Measurements from ENCODE around the gene PHKA2.

The PHKA2 gene

GRCh38 chrX:18889346-18890048 is 94.4 kb downstream of the PHKA2 start:
- in situ Hi-C loops (cut with HindIII; ENCODE audit: low pct_ligation_motif_present, low sequenced_read_pairs) = no loop called here
- H3K36me3 ChIP-seq (replicated peaks) = no peaks in the 10 kb centered on the region
- no peak for TF ChIP-seq CTCF (IDR thresholded peaks at IDR 0.05; ENCODE audit: low read depth, low read length, missing control alignments)
- H3K27me3 ChIP-seq (replicated peaks) = no peaks in the 10 kb centered on the region
- DNase-seq = no peak
- no peak overlapping the region for H3K27ac ChIP-seq
- no peak overlapping the region for H3K4me3 ChIP-seq (ENCODE audit: low read depth, low read length)

- Histone ChIP-seq H3K4me3 (ENCODE audit: low read depth, low read length) (no peak overlapping the region), H3K27me3 (replicated peaks) (no peaks in the 10 kb centered on the region), H3K36me3 (replicated peaks) (no peaks in the 10 kb centered on the region), H3K27ac (no peak overlapping the region)
- TF ChIP-seq CTCF (IDR thresholded peaks at IDR 0.05; ENCODE audit: low read depth, low read length, missing control alignments) = no peak
- no peak for DNase-seq
- in situ Hi-C loops (cut with HindIII; ENCODE audit: low pct_ligation_motif_present, low sequenced_read_pairs) = no loop called here
These were observed 95.6 kb downstream of the PHKA2 start for GRCh38 chrX:18888281-18888680.

GRCh38 chrX:18887825-18888212 is 96.1 kb downstream of the PHKA2 start:
- in situ Hi-C loops (cut with HindIII; ENCODE audit: low pct_ligation_motif_present, low sequenced_read_pairs) = no loop called here
- H3K36me3 ChIP-seq (replicated peaks) = no peaks in the 10 kb centered on the region
- no peak overlapping the region for H3K4me3 ChIP-seq (ENCODE audit: low read depth, low read length)
- no peaks in the 10 kb centered on the region for H3K27me3 ChIP-seq (replicated peaks)
- no peak for DNase-seq
- H3K27ac ChIP-seq = no peak overlapping the region
- no peak for TF ChIP-seq CTCF (IDR thresholded peaks at IDR 0.05; ENCODE audit: low read depth, low read length, missing control alignments)

GRCh38 chrX:18887177-18887824 is 96.6 kb downstream of the PHKA2 start:
- in situ Hi-C loops (cut with HindIII; ENCODE audit: low pct_ligation_motif_present, low sequenced_read_pairs) = no loop called here
- no peak for TF ChIP-seq CTCF (IDR thresholded peaks at IDR 0.05; ENCODE audit: low read depth, low read length, missing control alignments)
- DNase-seq = no peak
- no peaks in the 10 kb centered on the region for H3K27me3 ChIP-seq (replicated peaks)
- H3K36me3 ChIP-seq (replicated peaks) = no peaks in the 10 kb centered on the region
- H3K4me3 ChIP-seq (ENCODE audit: low read depth, low read length) = peak overlapping the region; percentile 45
- H3K27ac ChIP-seq = no peak overlapping the region

- DNase-seq = peak; percentile 33
- no peaks in the 10 kb centered on the region for H3K36me3 ChIP-seq (replicated peaks)
- H3K27ac ChIP-seq = no peak overlapping the region
- peak; percentile 74 for TF ChIP-seq CTCF (IDR thresholded peaks at IDR 0.05; ENCODE audit: low read depth, low read length, missing control alignments)
- no peaks in the 10 kb centered on the region for H3K27me3 ChIP-seq (replicated peaks)
- in situ Hi-C loops (cut with HindIII; ENCODE audit: low pct_ligation_motif_present, low sequenced_read_pairs) = no loop called here
- H3K4me3 ChIP-seq (ENCODE audit: low read depth, low read length) = peak overlapping the region; percentile 45
These were observed 97.4 kb downstream of the PHKA2 start for GRCh38 chrX:18886344-18887161.
